ENCODE data around the gene FNDC7.
"Not testable (repeated sequence)": the region's sequence is repeated elsewhere in the genome, so short reads cannot be mapped to it uniquely, and the experiment has no call there.

Gene FNDC7

DNA sequence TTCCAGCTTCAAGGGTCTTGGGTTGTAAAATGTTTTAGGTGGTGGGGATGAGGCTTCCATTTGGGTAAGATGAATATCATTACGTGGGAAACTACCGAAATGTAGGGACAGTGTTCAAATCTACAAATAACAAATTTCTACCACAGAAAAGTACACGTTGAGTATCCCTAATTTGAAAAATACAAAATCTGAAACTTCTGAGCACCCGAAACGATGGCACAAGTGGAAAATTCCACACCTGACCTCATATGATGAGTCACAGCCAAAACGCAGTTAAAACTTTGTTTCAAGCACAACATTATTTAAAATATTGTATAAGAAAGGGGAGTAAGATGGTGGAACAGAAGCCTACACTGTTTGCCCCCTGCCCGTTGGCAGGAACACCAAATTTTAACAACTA is 43.0 kb upstream of the FNDC7 start:
- TF ChIP-seq CTCF (IDR thresholded peaks at IDR 0.05; ENCODE audit: low read depth, low read length): no peak
- no peak for DNase-seq (ENCODE audit: extremely low read depth, low read depth)

DNA sequence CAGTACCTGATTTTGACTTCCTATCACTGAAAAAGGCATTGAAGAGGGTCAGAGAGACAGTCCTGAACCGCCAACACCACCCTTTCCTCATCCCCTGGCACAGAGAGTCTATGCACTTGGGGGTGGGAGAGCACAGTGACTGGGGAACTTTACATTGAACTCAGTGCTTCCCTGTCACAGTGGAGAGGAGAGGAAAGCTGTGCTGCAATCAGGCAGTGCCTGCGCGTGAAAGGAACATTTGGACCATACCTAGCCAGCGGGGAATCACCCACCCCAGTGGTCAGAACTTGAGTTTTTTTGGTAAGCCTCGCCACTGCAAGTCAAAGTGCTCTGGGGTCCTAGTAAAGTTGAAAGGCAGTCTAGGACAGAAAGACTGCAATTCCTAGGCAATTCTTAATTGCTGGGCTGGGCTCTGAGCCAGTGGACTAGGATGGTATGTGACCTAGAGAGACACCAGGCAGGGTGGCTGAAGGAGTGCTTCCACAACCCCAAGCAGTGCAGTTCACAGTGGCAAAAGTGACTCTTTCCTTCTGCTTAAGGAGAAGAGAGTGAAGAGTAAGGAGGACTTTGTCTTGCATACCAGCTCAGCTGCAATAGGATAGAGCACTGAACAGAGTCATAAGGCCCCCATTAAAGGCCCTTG is 42.5 kb upstream of the FNDC7 start:
- TF ChIP-seq CTCF (IDR thresholded peaks at IDR 0.05; ENCODE audit: low read depth, low read length): no peak
- DNase-seq (ENCODE audit: extremely low read depth, low read depth): no peak

GRCh38 chr1:108671143-108671542 is 41.6 kb upstream of the FNDC7 start:
- no peak for TF ChIP-seq CTCF (IDR thresholded peaks at IDR 0.05; ENCODE audit: low read depth, low read length)
- no peak for DNase-seq (ENCODE audit: extremely low read depth, low read depth)

GRCh38 chr1:108678706-108679105 is 34.0 kb upstream of the FNDC7 start:
- DNase-seq (ENCODE audit: extremely low read depth, low read depth): no peak
- TF ChIP-seq CTCF (IDR thresholded peaks at IDR 0.05; ENCODE audit: low read depth, low read length): no peak

- DNase-seq (ENCODE audit: extremely low read depth, low read depth): no peak
- TF ChIP-seq CTCF (IDR thresholded peaks at IDR 0.05; ENCODE audit: low read depth, low read length): no peak
Measured at GRCh38 chr1:108679586-108680213, 33.0 kb upstream of the FNDC7 start.

- DNase-seq (ENCODE audit: extremely low read depth, low read depth): not testable (repeated sequence)
Measured at GRCh38 chr1:108681701-108682100, 31.0 kb upstream of the FNDC7 start.

DNA sequence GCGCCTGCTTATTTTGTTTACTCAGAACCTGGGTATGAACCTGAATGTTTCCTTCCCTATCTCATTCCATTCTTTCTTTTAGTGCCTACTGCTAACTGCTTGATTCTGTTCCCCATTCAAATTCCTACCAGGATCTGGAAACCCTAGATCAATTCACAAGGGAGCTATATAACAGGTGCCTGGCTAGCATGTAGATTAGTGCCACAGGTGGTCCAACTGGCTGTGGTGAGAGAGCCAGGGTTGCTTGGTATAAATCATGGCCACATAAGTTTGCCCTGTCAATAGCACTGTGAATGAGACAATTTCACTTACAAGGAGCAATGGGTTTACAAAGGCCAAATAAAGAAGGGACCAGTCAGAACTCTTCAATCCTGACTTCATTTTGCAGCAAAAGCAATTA is 27.2 kb upstream of the FNDC7 start:
- TF ChIP-seq CTCF (IDR thresholded peaks at IDR 0.05; ENCODE audit: low read depth, low read length): no peak
- DNase-seq (ENCODE audit: extremely low read depth, low read depth): no peak

All from AG09319 (cell line).